Peyer's patch (tissue), 4 donors: ENCODE data around the gene NDFIP2.

Source experiments
- POLR2A ChIP-seq, 2 donors: fragments of 450-650 bp; IDR thresholded peaks; one replicate each; pipeline ENCODE4 v1.5.1; 2017; ENCODE audit warnings: antibody characterized with exemption in 2 of 2, mild to moderate bottlenecking in 2 of 2, moderate library complexity in 2 of 2
- TF ChIP-seq, protein P1 (sequence below), 6 experiments: fragments of 450-650 bp in 4 of 6; fragments of 200-600 bp in 2 of 6; sonication (generic) in 1 of 6; IDR thresholded peaks; one replicate each; pipeline ENCODE4 v1.5.1; 2017 to 2019; ENCODE audit warnings: antibody characterized with exemption in 6 of 6, mild to moderate bottlenecking in 3 of 6, moderate library complexity in 1 of 6

GRCh38 chr13:79501538-79502232 lies 20.7 kb downstream of the NDFIP2 start:
- TF ChIP-seq, protein P1, sequence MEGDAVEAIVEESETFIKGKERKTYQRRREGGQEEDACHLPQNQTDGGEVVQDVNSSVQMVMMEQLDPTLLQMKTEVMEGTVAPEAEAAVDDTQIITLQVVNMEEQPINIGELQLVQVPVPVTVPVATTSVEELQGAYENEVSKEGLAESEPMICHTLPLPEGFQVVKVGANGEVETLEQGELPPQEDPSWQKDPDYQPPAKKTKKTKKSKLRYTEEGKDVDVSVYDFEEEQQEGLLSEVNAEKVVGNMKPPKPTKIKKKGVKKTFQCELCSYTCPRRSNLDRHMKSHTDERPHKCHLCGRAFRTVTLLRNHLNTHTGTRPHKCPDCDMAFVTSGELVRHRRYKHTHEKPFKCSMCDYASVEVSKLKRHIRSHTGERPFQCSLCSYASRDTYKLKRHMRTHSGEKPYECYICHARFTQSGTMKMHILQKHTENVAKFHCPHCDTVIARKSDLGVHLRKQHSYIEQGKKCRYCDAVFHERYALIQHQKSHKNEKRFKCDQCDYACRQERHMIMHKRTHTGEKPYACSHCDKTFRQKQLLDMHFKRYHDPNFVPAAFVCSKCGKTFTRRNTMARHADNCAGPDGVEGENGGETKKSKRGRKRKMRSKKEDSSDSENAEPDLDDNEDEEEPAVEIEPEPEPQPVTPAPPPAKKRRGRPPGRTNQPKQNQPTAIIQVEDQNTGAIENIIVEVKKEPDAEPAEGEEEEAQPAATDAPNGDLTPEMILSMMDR (IDR thresholded peaks at IDR 0.05) = no peak
- TF ChIP-seq POLR2A (IDR thresholded peaks at IDR 0.05) = no peak
